ENCODE data around the gene RBMS1. TPM values are rescaled to one million over a fixed set of nuclear protein-coding genes. Genes with fewer than 3 reads are reported as not detected.

Gene RBMS1
- total RNA-seq, 1 donor from 2014 or later = 51.1 TPM

DNA sequence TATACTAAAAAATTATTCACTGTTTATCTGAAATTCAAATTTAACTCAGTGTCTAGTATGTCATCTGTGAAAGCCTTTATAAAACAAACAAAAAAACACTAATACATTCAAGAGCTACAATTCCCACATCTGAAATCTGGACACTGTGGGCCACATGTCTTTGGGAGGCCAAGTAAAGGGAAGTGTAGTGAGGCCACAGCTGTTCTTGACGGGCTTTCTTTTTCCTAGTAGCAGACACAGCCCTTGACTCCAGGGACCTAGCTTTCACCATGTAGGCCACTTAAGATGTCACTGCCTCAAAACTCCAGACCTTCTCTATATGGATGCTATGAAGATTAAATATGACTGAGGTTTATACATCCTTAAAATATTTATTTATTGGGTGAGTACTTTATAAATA lies 91.1 kb downstream of the RBMS1 start:
- intact Hi-C loops (cut with DNase I) = no loop called here

GRCh38 chr2:160401895-160402294 lies 91.7 kb downstream of the RBMS1 start:
- Histone ChIP-seq H3K4me3 (no peak overlapping the region), H3K27me3 (no peaks in the 10 kb centered on the region), H3K27ac (no peak overlapping the region), H3K4me1 (peaks cover 8 to 43% of the 10 kb centered on the region in 2 donors), H3K9me3 (no peaks in the 10 kb centered on the region), H3K36me3 (no peaks in the 10 kb centered on the region)
- DNase-seq (ENCODE audit: low spot score in 2 of 2) = no peak
- intact Hi-C loops (cut with DNase I) = no loop called here
- TF ChIP-seq CTCF (IDR thresholded peaks at IDR 0.05) = no peak

More for the DNA sequence above, 91.1 kb downstream of the RBMS1 start:
- no peak for DNase-seq (ENCODE audit: low spot score in 2 of 2)
- no peaks in the 10 kb centered on the region for H3K36me3 ChIP-seq
- H3K9me3 ChIP-seq = no peaks in the 10 kb centered on the region
- H3K27ac ChIP-seq = no peak overlapping the region
- peaks cover 8 to 39% of the 10 kb centered on the region in 2 donors for H3K4me1 ChIP-seq
- H3K4me3 ChIP-seq = no peak overlapping the region
- no peak for TF ChIP-seq CTCF (IDR thresholded peaks at IDR 0.05)
- H3K27me3 ChIP-seq = no peaks in the 10 kb centered on the region

GRCh38 chr2:160399880-160400279 lies 93.7 kb downstream of the RBMS1 start:
- DNase-seq (ENCODE audit: low spot score in 2 of 2) = no peak
- H3K9me3 ChIP-seq = no peaks in the 10 kb centered on the region
- H3K4me3 ChIP-seq = no peak overlapping the region
- H3K27me3 ChIP-seq = no peaks in the 10 kb centered on the region
- peaks cover 8 to 34% of the 10 kb centered on the region in 2 donors for H3K4me1 ChIP-seq
- intact Hi-C loops (cut with DNase I) = no loop called here
- no peak overlapping the region for H3K27ac ChIP-seq
- no peaks in the 10 kb centered on the region for H3K36me3 ChIP-seq
- no peak for TF ChIP-seq CTCF (IDR thresholded peaks at IDR 0.05)

DNA sequence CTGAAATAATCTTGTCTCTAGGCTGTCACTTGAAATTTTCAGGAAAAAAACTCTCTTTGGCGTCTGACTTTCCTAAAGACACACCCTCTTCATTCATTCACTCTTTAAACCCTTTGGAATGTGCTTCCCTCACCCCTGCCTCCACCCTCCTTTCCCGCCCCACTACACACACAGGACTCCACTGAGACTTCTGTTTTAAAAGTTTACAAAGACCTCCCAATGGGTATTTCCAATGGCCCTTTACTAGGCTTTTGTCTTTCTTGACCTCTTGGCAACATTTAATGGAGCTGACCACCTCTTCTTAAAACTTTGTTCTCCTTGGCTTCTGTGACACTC lies 96.1 kb downstream of the RBMS1 start:
- TF ChIP-seq CTCF (IDR thresholded peaks at IDR 0.05) = no peak
- no peaks in the 10 kb centered on the region for H3K27me3 ChIP-seq
- no peak for DNase-seq (ENCODE audit: low spot score in 2 of 2)
- intact Hi-C loops (cut with DNase I) = no loop called here
- H3K9me3 ChIP-seq = no peaks in the 10 kb centered on the region
- H3K27ac ChIP-seq = peak overlapping the region; percentile 4 to 26
- H3K4me3 ChIP-seq = no peak overlapping the region
- H3K4me1 ChIP-seq = peaks cover 4 to 23% of the 10 kb centered on the region in 2 donors
- H3K36me3 ChIP-seq = no peaks in the 10 kb centered on the region

DNA sequence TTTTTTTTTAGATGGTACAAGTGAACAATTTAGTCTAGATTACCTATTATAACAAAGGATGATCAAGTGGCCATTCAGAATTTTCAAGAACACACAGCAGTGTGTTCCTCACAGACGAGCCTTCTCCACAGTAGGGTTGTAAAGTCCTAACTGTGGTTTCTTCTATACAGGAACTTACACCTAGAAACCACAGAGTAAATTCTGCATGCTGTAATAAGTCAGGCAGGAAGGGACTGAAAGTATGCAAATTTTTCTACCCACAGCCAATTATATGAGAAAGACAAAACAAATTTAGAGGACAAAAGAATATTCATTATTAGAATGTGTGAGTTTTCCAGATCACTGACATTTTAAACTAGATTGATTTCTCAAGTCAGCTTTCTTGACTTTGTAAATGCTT lies 99.5 kb downstream of the RBMS1 start:
- peaks cover 1 to 34% of the 10 kb centered on the region in 2 donors for H3K4me1 ChIP-seq
- H3K9me3 ChIP-seq = no peaks in the 10 kb centered on the region
- H3K36me3 ChIP-seq = no peaks in the 10 kb centered on the region
- no peak overlapping the region for H3K4me3 ChIP-seq
- H3K27ac ChIP-seq = no peak overlapping the region
- no peak for DNase-seq (ENCODE audit: low spot score in 2 of 2)
- H3K27me3 ChIP-seq = no peaks in the 10 kb centered on the region
- no peak for TF ChIP-seq CTCF (IDR thresholded peaks at IDR 0.05)
- intact Hi-C loops (cut with DNase I) = no loop called here

DNA sequence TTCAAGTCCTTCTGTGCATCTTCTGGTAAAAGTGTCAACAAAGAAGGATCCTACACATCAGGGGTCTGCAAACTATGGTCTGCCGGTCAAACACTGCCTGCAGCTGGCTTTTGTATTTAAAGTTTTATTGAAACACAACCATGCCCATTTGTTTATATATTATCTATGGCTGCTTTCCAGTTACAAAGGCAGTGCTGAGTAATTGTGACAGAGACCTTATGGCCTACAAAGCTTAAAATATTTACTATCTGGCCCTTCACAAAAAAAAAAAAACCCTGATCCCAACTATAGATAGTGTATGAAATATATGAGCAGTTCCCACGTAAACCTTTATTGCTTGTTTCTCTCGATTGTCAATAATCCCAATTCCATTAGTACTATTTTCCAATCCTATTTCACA lies 101.4 kb downstream of the RBMS1 start:
- peaks cover 9 to 40% of the 10 kb centered on the region in 2 donors for H3K4me1 ChIP-seq
- TF ChIP-seq CTCF (IDR thresholded peaks at IDR 0.05) = no peak
- intact Hi-C loops (cut with DNase I) = no loop called here
- DNase-seq (ENCODE audit: low spot score in 2 of 2) = no peak
- H3K27me3 ChIP-seq = no peaks in the 10 kb centered on the region
- no peaks in the 10 kb centered on the region for H3K36me3 ChIP-seq
- H3K27ac ChIP-seq = peak overlapping the region; percentile 83 to 93
- H3K9me3 ChIP-seq = no peaks in the 10 kb centered on the region
- no peak overlapping the region for H3K4me3 ChIP-seq
